ENCODE measurements around the gene TMCO4.

DNA sequence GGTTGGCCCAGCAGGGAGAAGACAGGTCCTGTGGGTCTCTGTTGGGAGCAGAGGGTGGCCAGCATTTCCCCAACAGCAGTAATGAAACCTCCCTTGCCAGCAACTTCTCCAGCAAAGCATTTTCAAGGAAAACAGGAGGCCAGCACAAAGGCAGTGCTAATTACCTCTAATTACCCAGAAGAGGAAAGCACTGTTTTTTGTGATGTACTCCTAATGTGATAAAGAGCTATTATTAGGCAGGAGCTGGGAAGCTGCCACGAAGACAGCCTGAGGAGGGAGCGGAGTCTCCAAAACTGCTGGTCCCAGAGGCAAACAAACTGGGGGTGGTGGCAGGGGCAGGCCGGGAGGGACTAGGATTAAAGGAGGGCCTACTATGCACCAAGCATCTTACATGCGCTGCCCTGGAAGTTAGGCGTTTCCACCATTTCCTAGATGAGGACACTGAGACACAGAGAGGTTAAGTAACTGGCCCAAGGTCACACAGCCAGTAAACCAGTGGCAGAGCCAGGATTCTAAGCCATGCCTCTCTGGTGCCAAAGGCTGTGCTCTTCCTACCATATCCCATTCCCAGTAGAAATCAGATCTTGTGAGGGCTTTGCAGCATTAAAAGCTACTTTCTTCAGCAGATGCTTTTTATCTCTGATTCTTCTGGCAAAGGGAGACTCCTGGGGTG, 110.5 kb downstream of the TMCO4 start:
- no peak for TF ChIP-seq EZH2 (IDR thresholded peaks at IDR 0.05; ENCODE audit: low read length, missing control alignments)
- TF ChIP-seq, protein P1, sequence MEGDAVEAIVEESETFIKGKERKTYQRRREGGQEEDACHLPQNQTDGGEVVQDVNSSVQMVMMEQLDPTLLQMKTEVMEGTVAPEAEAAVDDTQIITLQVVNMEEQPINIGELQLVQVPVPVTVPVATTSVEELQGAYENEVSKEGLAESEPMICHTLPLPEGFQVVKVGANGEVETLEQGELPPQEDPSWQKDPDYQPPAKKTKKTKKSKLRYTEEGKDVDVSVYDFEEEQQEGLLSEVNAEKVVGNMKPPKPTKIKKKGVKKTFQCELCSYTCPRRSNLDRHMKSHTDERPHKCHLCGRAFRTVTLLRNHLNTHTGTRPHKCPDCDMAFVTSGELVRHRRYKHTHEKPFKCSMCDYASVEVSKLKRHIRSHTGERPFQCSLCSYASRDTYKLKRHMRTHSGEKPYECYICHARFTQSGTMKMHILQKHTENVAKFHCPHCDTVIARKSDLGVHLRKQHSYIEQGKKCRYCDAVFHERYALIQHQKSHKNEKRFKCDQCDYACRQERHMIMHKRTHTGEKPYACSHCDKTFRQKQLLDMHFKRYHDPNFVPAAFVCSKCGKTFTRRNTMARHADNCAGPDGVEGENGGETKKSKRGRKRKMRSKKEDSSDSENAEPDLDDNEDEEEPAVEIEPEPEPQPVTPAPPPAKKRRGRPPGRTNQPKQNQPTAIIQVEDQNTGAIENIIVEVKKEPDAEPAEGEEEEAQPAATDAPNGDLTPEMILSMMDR (conservative IDR thresholded peaks at IDR 0.05 in 1 of 2, IDR thresholded peaks at IDR 0.05 in 1 of 2; ENCODE audit: low read depth in 1 of 2, low read length in 2 of 2) = no peak

Data from fibroblast of lung (primary cell).